NCI-H774 (cell line): ENCODE results near the gene OGDHL.
"Not testable (repeated sequence)": the region's sequence is repeated elsewhere in the genome, so short reads cannot be mapped to it uniquely, and the experiment has no call there.

Experiments
- DNase-seq: peaks from one replicate; lab custom pipeline; 2025; lab: John Stamatoyannopoulos, UW

Gene OGDHL

GRCh38 chr10:49756031-49756430 is 6.1 kb downstream of the OGDHL start:
- DNase-seq = no peak

DNA sequence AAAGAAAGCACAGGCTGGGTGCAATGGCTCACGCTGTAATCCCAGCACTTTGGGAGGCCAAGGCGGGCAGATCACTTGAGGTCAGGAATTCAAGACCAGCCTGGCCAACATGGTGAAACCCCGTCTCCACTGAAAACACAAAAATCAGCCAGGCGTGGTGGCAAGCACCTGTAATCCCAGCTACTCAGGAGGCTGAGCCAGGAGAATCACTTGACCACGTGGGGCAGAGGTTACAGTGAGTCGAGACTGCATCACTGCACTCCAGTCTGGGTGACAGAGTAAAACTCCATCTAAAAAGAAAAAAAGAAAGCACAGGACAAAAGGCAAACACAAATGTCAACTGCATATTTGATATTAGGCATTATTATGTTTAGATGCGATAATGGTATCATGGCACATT is 7.2 kb downstream of the OGDHL start:
- not testable (repeated sequence) for DNase-seq

GRCh38 chr10:49752584-49752983 is 9.5 kb downstream of the OGDHL start:
- no peak for DNase-seq

GRCh38 chr10:49751636-49752510 is 10.2 kb downstream of the OGDHL start:
- no peak for DNase-seq

DNA sequence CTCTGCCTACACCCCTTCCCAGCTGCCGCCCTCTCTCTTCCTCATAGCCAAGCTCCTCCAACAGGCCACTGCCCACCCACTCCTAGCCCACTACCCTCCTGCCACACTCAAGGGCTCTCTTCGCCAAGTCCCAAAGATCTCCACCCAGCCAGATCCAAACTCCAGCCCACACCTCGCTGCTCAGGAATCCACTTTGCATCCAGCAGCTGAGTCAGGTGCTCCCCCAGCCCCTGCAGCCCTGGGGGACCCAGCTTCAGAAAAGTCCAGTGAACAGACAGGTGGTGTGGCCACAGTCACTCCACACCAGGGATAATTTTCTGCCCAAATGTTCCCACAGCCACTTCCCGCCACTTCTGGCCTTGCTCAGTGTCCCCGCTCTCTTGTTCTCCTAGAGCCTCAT is 10.9 kb downstream of the OGDHL start:
- no peak for DNase-seq

DNA sequence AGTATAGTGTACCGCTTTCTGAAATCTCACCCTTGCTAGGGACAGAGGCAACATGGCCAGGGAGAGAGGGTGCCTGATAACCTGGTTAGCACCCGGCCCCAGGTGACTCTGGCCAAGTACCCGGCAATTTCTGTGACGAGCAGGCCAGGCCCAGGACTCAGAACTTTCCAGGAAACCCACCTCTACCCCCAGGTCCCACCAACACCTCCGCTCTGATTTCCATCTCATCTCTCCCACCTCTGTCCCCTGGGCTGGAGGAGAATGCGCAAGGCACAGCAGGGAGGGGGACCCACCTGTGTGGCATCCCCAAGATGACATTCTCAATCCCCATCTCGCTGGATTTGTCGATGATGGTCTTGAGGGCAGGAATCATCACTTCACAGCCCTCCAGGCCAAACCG is 11.6 kb downstream of the OGDHL start:
- no peak for DNase-seq

- no peak for DNase-seq
These were observed 12.3 kb downstream of the OGDHL start for GRCh38 chr10:49749556-49750491.

DNA sequence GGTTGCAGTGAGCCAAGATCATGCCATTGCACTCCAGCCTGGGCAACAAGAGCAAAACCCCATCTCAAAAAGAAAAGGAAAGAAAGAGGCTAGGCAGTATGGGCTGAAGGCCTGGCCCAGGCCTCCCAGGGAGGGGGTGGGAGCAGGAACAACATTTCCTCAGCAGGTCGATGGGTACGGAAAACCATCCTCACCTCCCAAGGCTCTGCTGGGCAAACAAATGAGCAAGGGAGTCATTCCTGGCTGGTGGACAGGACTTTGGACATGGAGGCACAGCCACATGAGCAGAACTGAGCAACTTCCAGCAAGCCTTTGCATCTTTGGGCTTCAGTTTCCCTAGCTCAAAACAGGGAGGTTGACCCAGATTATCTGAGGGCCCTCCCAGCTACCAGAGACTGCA is 13.0 kb downstream of the OGDHL start:
- no peak for DNase-seq

DNA sequence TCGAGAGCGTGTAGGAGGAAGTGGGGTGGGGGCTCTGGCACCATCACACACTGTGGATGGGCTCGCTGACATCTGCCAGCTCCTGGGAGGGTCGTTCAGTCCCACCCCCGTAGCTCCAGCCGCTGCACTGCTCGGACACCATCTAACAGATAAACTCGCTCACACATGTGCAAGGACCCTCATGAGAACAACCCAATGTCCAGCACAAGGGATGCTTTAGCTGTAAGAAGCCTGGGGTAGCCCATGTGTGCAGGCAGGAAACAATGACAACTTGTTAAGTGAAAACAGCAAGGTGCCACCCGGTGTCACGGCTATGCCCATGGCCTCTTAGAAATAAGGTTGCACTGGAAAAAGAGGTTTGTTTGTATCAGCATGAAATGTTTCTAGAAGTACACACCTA is 14.1 kb downstream of the OGDHL start:
- no peak for DNase-seq

DNA sequence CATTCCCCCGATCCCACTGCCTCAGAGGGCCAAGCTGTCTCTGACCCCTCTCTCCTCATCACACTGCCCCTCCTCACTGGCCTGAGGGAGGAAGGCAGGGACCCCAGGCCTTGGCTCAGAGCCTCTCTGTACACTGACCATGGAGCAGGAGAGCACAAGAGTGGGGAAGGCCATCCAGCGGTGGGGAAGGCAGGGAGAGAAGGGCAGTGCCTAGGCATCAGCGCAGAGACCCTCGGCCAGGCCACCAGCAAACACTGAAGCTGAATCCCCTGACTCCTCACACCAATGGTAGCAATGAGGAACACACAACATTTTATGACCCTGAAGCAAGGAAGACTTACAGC is 14.8 kb downstream of the OGDHL start:
- no peak for DNase-seq

GRCh38 chr10:49746626-49747302 is 15.4 kb downstream of the OGDHL start:
- DNase-seq = no peak

GRCh38 chr10:49745756-49746155 is 16.4 kb downstream of the OGDHL start:
- no peak for DNase-seq

DNA sequence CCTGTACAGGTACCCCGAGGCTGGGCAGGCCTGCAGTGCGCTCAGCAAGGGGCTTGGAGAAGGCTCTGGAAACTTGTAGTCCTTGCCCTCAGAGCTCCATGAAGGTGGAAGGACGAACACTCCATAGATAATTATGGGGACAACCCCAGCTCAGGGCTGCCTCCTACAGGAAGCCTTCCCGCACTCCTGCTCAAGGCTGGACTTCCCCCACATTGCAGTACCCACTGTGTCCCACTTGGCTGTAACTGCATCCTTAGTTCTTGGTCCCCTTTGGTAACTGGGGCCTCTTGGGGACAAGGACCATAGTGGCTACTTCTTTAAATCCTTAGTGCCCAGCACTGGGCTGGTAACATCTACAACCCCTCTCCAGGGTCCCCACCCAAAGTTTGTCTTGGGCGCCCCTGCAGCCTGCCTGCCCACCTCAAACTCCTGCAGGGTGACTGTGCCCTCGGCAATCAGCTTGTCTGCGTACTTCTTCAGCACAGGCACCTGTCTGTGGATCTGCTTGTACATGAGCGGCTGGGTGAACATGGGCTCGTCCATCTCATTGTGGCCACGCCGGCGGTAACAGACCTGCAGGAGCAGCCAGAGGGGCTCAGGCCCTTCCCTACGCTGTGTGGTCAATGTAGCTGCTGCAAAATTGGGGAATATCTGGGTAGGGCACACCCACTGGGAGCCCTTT is 17.1 kb downstream of the OGDHL start:
- no peak for DNase-seq

DNA sequence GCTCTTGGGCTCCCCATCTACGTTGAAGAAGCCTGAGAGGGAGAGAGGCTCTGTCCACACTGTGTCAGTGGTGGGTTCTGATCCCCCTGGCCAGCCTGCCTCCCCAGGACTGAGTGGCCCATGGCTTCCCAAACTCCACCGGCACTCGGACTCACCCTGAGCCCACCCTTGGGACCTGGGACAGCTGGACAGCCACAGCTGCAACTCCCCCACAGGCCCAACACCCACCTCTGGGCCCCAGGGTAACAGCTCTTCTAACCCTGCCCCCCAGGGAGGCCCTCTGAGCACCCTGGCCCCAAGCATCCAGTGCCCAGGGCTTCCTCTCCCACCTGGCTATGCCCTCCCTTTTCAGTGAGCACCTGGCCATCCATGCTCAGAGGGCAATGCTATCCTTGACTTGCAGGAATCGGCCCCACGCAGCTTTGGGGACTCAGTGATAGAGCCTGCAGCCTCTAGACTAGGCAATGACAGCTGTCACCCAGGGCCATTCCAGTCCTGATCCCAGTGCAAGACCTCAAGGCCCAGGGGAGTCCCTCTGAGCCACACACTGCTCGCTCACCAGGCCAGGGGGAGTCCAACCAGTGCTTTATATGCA is 17.9 kb downstream of the OGDHL start:
- no peak for DNase-seq

DNA sequence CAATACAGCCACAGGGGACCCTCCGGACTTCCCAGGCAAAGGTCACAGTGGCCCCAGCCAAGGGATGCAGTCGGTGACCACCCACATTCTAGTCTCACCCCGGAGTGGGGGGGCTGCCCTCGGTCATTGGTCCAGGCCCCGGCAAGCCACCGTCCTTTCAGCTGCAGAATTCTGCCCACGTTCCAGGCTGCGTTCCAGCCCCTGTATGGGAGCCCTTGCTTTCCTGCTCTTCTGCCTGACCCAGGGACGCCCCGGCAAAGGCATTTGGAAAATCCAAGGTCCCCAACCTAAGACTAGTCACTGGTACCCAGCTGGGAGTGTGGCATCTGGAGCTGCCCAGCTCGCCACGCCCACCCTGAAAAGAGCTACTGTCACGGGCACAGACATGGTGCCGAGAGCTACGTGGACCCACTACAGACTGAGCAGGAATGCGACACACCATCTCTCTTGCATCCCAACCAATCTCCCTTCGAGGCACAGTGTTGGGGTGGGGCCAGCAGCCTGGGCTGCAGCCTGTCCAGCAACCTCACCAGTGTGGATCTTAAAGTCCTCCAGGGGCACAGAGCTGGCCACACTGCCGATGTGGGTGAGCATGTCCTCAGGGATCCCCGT is 18.6 kb downstream of the OGDHL start:
- no peak for DNase-seq

- DNase-seq = no peak
These were observed 19.2 kb downstream of the OGDHL start for GRCh38 chr10:49742683-49743463.

DNA sequence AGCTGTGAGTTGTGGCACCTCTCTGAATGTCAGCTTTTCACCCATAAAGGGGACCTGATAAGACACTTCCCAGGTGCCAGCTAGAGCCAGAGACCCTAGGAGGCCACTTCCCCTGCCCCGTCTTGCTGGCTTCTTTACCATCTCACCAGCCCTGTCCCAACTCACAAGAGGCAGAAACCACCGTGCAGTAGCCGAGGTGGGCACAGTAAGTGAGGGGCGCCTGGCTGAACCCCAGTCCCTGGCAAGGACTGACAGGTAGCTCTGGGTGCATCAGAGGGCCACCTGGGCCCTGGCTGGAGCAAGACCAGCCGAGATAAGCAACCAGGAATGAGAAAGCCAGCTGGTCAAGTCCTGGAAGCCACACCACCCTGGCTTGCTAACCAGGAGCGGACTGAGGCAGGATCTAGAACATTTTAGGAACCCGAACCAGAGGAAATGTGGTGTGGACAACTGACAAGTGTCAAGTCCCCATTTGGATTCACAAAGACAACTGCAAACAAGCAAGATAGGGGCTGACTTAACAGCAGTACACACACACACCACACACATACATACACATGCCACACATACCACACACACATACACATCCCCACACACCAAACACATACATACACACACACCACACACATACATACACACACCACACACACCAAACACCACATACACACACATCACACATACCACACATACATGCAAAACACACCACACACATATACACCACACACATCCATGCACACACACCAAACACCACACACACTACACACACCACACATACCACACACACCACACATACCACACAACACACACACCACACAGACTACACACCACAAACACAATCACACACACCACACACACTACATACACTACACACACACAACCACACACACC is 20.8 kb downstream of the OGDHL start:
- no peak for DNase-seq

DNA sequence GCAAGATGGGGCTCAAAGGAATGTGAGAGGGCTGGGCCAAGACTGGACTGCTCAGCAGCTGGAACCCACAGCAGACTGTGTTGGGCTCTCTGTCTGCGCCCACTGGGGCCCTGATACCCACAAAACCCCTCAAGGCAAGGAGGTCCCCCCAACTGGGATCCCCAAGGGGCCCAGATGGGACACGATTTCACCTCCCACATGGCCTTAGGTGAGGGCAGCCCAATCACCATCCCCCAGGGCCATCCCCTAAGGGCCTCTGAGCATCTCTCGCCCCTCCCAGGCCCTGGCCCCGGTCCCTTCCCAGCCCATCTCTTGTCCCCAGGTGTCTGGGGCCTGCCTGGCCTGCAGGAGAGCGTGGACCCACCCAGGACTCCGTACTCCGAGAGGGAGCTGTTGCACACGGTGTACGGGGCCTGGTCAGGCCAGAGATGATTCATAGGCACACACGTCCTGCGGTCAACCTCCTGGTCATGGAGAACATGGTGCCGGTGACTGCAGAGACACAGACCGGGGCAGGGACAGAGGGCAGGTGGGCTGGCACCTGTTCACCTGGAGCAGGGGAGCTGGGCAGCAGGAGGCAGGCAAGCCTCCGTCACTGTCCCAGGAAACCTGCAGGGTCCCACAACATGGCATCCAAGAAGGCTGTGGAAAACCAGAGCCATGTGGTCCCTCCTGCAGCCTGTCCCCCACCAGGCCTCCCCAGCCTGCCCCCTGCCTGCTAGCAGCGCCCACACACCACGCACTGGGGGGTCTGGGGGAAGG is 21.6 kb downstream of the OGDHL start:
- DNase-seq = no peak

- no peak for DNase-seq
These were observed 22.7 kb downstream of the OGDHL start for GRCh38 chr10:49739426-49739825.
